Colonic mucosa (tissue), 4 donors: ENCODE measurements around the gene PXMP2. TPM values are rescaled to one million over a fixed set of nuclear protein-coding genes. Genes with fewer than 3 reads are reported as not detected.

Experiments used
- DNase-seq: peaks from one replicate; pipeline ENCODE4 v3.0.0-alpha.2; 2020
- H3K27ac ChIP-seq: fragments of 200-600 bp; one replicate; pipeline ENCODE4 v1.8.0; 2021
- H3K27me3 ChIP-seq: fragments of 200-600 bp; one replicate; pipeline ENCODE4 v1.8.0; 2021
- H3K36me3 ChIP-seq: fragments of 200-600 bp; one replicate; pipeline ENCODE4 v1.8.0; 2021
- H3K4me1 ChIP-seq: fragments of 200-600 bp; one replicate; pipeline ENCODE4 v1.8.0; 2021; ENCODE audit warnings: mild to moderate bottlenecking
- H3K4me3 ChIP-seq: fragments of 200-600 bp; one replicate; pipeline ENCODE4 v1.8.0; 2021
- H3K9ac ChIP-seq, 2 donors: one replicate each; pipeline ENCODE4 v1.7.0; 2013; ENCODE audit warnings: control low read depth in 2 of 2, low read depth in 2 of 2, low read length in 2 of 2
- H3K9me3 ChIP-seq: fragments of 200-600 bp; one replicate; pipeline ENCODE4 v1.8.0; 2021
- CTCF ChIP-seq: fragments of 200-600 bp; IDR thresholded peaks from one replicate; pipeline ENCODE4 v1.8.0; 2022; ENCODE audit warnings: antibody characterized with exemption, mild to moderate bottlenecking
- intact Hi-C: fragments of 100-400 bp; cut with DNase I; formaldehyde crosslinking; loops from one replicate; pipeline ENCODE4 v1.14.1; 2022
- total RNA-seq, 2 donors: library from RNA; stranded (reverse); fragmentation: NEBNext Ultra II Directional in 1 of 2; extraction: Animal tissue kit (Norgen Biotek cat#: 25700) in 1 of 2; gene quantifications; one replicate each; pipeline ENCODE4 v1.2.1, GENCODE V29; 2021
- donor health status: healthy.
- donor health status: DM: no; HTN: no; CAD: no.
- donor health status: DM: no; HTN: no; CAD: no.

PXMP2 gene
- total RNA-seq, 2 donors from 2014 or later, result 64.1 to 82.7 TPM

GRCh38 chr12:132664206-132665148 lies 22.9 kb upstream of the PXMP2 start:
- no peaks in the 10 kb centered on the region for H3K27me3 ChIP-seq
- H3K9ac ChIP-seq, result no peak overlapping the region
- H3K27ac ChIP-seq, result no peak overlapping the region
- DNase-seq, result no peak
- TF ChIP-seq CTCF, result no peak
- no peak overlapping the region for H3K4me3 ChIP-seq
- intact Hi-C loops, result no loop called here
- peaks cover 4% of the 10 kb centered on the region for H3K36me3 ChIP-seq
- no peaks in the 10 kb centered on the region for H3K9me3 ChIP-seq
- H3K4me1 ChIP-seq, result no peaks in the 10 kb centered on the region

- Histone ChIP-seq H3K27me3 (no peaks in the 10 kb centered on the region), H3K4me1 (no peaks in the 10 kb centered on the region), H3K9me3 (no peaks in the 10 kb centered on the region), H3K4me3 (no peak overlapping the region), H3K9ac (no peak overlapping the region), H3K36me3 (peaks cover 4% of the 10 kb centered on the region), H3K27ac (no peak overlapping the region)
- intact Hi-C loops, result no loop called here
- TF ChIP-seq CTCF, result no peak
- DNase-seq, result no peak
These were observed 22.3 kb upstream of the PXMP2 start for GRCh38 chr12:132665149-132665491.

GRCh38 chr12:132665794-132666193 lies 21.6 kb upstream of the PXMP2 start:
- TF ChIP-seq CTCF, result no peak
- no peak for DNase-seq

GRCh38 chr12:132668191-132669088 lies 18.9 kb upstream of the PXMP2 start:
- no peaks in the 10 kb centered on the region for H3K9me3 ChIP-seq
- no peak overlapping the region for H3K9ac ChIP-seq
- H3K27me3 ChIP-seq, result no peaks in the 10 kb centered on the region
- TF ChIP-seq CTCF, result no peak
- H3K4me1 ChIP-seq, result no peaks in the 10 kb centered on the region
- intact Hi-C loops, result no loop called here
- H3K36me3 ChIP-seq, result peaks cover 4% of the 10 kb centered on the region
- H3K27ac ChIP-seq, result no peak overlapping the region
- DNase-seq, result no peak
- no peak overlapping the region for H3K4me3 ChIP-seq

More at GRCh38 chr12:132665794-132666193, 21.6 kb upstream of the PXMP2 start:
- no peak overlapping the region for H3K4me3 ChIP-seq
- H3K4me1 ChIP-seq, result no peaks in the 10 kb centered on the region
- no peaks in the 10 kb centered on the region for H3K27me3 ChIP-seq
- no peak overlapping the region for H3K9ac ChIP-seq
- no peak overlapping the region for H3K27ac ChIP-seq
- peaks cover 4% of the 10 kb centered on the region for H3K36me3 ChIP-seq
- no peaks in the 10 kb centered on the region for H3K9me3 ChIP-seq
- intact Hi-C loops, result no loop called here

GRCh38 chr12:132669166-132669879 lies 18.1 kb upstream of the PXMP2 start:
- intact Hi-C loops, result no loop called here
- Histone ChIP-seq H3K4me1 (no peaks in the 10 kb centered on the region), H3K4me3 (no peak overlapping the region)

More at GRCh38 chr12:132669166-132669879, 18.1 kb upstream of the PXMP2 start:
- DNase-seq, result no peak
- Histone ChIP-seq H3K36me3 (peaks cover 4% of the 10 kb centered on the region), H3K9ac (no peak overlapping the region), H3K27ac (no peak overlapping the region), H3K9me3 (no peaks in the 10 kb centered on the region), H3K27me3 (no peaks in the 10 kb centered on the region)
- TF ChIP-seq CTCF, result no peak
